ENCODE results near the gene CMBL. TPM values are rescaled to one million over a fixed set of nuclear protein-coding genes. Genes with fewer than 3 reads are reported as not detected.
A peak's percentile ranks its signal among the peaks of the same experiment; 100 is the strongest.

CMBL gene
- total RNA-seq, 6 donors from 2014 or later, result 8.0 to 19.1 (median 8.4) TPM

- Histone ChIP-seq H3K27me3 (peaks cover 0 to 4% (median 0%) of the 10 kb centered on the region in 4 donors), H3K27ac (no peak overlapping the region), H3K4me3 (no peak overlapping the region), H3K4me1 (peaks cover 22 to 46% (median 32%) of the 10 kb centered on the region in 4 donors), H3K9me3 (no peaks in the 10 kb centered on the region), H3K36me3 (no peaks in the 10 kb centered on the region)
- peak in 1 of 2 donors; percentile 37 for DNase-seq
- TF ChIP-seq, protein P1, sequence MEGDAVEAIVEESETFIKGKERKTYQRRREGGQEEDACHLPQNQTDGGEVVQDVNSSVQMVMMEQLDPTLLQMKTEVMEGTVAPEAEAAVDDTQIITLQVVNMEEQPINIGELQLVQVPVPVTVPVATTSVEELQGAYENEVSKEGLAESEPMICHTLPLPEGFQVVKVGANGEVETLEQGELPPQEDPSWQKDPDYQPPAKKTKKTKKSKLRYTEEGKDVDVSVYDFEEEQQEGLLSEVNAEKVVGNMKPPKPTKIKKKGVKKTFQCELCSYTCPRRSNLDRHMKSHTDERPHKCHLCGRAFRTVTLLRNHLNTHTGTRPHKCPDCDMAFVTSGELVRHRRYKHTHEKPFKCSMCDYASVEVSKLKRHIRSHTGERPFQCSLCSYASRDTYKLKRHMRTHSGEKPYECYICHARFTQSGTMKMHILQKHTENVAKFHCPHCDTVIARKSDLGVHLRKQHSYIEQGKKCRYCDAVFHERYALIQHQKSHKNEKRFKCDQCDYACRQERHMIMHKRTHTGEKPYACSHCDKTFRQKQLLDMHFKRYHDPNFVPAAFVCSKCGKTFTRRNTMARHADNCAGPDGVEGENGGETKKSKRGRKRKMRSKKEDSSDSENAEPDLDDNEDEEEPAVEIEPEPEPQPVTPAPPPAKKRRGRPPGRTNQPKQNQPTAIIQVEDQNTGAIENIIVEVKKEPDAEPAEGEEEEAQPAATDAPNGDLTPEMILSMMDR (IDR thresholded peaks at IDR 0.05), result no peak
- no peak for TF ChIP-seq POLR2AphosphoS5 (IDR thresholded peaks at IDR 0.05)
- TF ChIP-seq POLR2A (IDR thresholded peaks at IDR 0.05), result no peak
- TF ChIP-seq EP300 (IDR thresholded peaks at IDR 0.05), result no peak
- no peak for ATAC-seq (ENCODE audit: low FRiP score in 2 of 2)
- WGBS, 2 donors, result 52 to 65% methylated on average over 5 of the region's 5 CpGs
These were observed 27.1 kb upstream of the CMBL start for GRCh38 chr5:10334831-10335230.

DNA sequence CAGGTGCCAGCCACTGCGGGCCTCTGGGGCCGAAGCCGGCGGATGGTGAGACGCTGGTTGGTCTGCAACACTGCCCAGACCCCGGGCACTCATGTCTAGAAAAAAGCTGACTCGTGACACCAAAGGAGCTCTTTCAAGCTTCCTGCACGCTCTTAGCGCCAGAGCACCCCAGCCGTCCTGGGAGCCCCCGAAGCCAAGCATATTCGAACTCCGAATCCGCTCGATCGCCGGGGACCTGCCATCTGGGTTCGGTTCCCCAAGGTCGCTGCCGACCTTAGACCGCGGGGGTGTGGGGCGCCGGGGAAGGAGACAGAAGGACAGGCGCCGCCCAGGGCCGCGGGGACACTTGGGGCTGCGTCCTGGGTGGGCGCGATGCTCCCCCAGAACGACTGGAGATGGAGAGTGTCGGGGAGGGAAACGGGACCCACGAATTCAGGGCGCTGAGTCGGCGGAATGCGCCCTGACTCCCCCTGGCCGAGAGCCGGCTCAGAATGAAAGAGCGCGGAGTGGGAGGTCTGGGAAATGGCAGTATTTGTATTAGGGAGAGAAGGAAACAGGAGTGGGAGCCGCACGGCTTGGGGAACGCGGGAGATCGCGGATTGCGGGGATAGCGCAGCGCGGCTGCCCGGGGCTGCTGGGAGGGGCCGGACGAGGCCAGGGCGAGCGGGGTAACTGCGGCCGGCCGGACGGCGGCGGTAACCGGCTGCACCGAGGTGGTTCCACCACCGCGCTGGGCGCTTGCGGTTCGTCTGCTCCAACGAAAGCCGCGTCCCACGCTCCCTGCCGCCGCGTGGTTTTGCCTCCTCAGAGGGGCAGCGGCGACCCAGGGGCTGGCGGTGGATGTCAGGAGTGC is 25.7 kb upstream of the CMBL start:
- 3 to 5% methylated on average over 46 to 65 of the region's 81 CpGs for WGBS, 2 donors
- ATAC-seq (ENCODE audit: low FRiP score in 2 of 2), result peak; percentile 66 to 85
- Histone ChIP-seq H3K27ac (peak overlapping the region in 3 of 4 donors; percentile 9 to 65 (median 56)), H3K4me3 (peak overlapping the region; percentile 15 to 66 (median 49)), H3K4me1 (peaks cover 22 to 53% (median 41%) of the 10 kb centered on the region in 4 donors), H3K27me3 (peaks cover 0 to 4% (median 0%) of the 10 kb centered on the region in 4 donors), H3K9me3 (no peaks in the 10 kb centered on the region), H3K36me3 (no peaks in the 10 kb centered on the region)
- TF ChIP-seq, protein P1 (IDR thresholded peaks at IDR 0.05), result peak in 3 of 6 experiments; percentile 6 to 37 (median 31)
- no peak for TF ChIP-seq EP300 (IDR thresholded peaks at IDR 0.05)
- TF ChIP-seq POLR2AphosphoS5 (IDR thresholded peaks at IDR 0.05), result peak in 1 of 2 donors; percentile 5
- peak; percentile 38 to 92 for DNase-seq

GRCh38 chr5:10332301-10332700 is 24.6 kb upstream of the CMBL start:
- TF ChIP-seq, protein P1 (IDR thresholded peaks at IDR 0.05), result no peak
- TF ChIP-seq POLR2A (IDR thresholded peaks at IDR 0.05) (no peak), EP300 (IDR thresholded peaks at IDR 0.05) (no peak), POLR2AphosphoS5 (IDR thresholded peaks at IDR 0.05) (no peak)
- ATAC-seq (ENCODE audit: low FRiP score in 2 of 2), result no peak
- Histone ChIP-seq H3K27ac (no peak overlapping the region), H3K4me3 (no peak overlapping the region), H3K27me3 (peaks cover 0 to 4% (median 0%) of the 10 kb centered on the region in 4 donors), H3K36me3 (no peaks in the 10 kb centered on the region), H3K9me3 (no peaks in the 10 kb centered on the region), H3K4me1 (peaks cover 22 to 53% (median 41%) of the 10 kb centered on the region in 4 donors)
- 89 to 94% methylated on average over 5 of the region's 5 CpGs for WGBS, 2 donors
- DNase-seq, result no peak

DNA sequence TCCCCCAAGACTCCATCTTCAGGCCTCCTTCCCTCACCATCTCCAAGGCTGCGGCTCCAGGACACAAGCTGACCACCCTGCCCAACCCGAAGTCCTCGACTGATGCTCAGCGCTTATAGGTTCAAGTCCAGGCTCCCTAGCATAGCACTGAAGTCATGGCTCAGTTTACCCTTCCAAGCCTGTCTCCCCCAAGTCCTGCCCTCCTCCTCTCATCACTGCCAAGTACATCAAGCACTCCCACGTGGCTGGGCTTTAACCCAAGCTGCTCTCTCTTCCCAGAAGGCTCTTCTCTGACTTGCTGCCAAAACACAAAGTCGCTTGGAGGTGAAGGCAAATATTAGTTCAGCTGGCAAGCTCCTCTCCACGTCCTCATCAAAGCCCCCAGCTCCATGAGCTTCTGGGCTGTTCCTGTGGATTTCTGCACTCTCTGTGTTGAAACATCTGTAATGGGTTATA is 23.7 kb upstream of the CMBL start:
- peak in 1 of 2 donors; percentile 16 for ATAC-seq (ENCODE audit: low FRiP score in 2 of 2)
- 57 to 65% methylated on average over 7 of the region's 7 CpGs for WGBS, 2 donors

More for the DNA sequence above, 23.7 kb upstream of the CMBL start:
- no peak overlapping the region for H3K4me3 ChIP-seq
- H3K27ac ChIP-seq, result peak overlapping the region in 2 of 4 donors; percentile 50 to 66
- TF ChIP-seq EP300 (IDR thresholded peaks at IDR 0.05), result no peak
- TF ChIP-seq POLR2AphosphoS5 (IDR thresholded peaks at IDR 0.05), result no peak
- TF ChIP-seq POLR2A (IDR thresholded peaks at IDR 0.05), result no peak
- TF ChIP-seq, protein P1 (IDR thresholded peaks at IDR 0.05), result no peak
- no peaks in the 10 kb centered on the region for H3K9me3 ChIP-seq
- peak in 1 of 2 donors; percentile 75 for DNase-seq
- H3K36me3 ChIP-seq, result no peaks in the 10 kb centered on the region
- peaks cover 0 to 4% (median 0%) of the 10 kb centered on the region in 4 donors for H3K27me3 ChIP-seq
- peaks cover 22 to 53% (median 41%) of the 10 kb centered on the region in 4 donors for H3K4me1 ChIP-seq
